HG03439 (cell line): ENCODE results near the gene SEMA3G.

Experiments
- ATAC-seq: cut with Tn5 transposase; IDR thresholded peaks from one replicate; pipeline ENCODE4 v1.9.1; 2021; ENCODE audit warnings: mild to moderate bottlenecking, moderate library complexity; ENCODE audit not compliant: unreplicated experiment

Gene SEMA3G

DNA sequence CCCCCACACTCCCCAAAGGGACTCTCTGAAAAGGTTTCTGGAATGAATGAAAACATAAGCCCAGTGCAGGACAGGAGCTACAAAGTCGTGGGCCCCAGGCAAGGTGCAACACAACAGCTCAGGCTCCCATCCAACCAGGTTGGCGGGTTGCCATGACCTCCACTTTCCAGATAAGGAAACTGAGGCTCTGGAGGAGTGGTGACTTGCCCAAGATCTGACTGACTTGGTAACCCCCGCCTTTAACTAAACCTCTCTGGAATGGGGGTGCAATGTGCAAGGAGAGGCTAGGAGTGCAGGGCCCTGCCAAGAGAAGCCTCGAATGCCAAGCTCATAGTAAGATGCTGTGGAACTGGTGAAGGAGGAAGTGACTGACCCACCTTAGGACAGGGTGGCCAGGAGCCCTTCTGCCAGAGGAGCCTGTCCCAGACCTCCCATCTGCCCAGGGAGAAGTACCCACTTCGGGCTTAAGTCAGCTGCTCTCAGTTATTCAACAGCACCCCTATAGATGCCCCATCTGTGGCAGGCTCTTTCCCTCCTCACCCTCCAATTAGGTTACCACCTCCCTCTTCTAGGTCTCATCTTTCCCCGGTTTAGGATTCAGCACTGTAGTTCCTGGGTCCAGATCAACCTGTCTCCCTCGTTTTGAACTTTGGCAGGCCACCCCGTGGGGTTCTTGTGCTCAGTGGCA is 9.5 kb upstream of the SEMA3G start:
- no peak for ATAC-seq

DNA sequence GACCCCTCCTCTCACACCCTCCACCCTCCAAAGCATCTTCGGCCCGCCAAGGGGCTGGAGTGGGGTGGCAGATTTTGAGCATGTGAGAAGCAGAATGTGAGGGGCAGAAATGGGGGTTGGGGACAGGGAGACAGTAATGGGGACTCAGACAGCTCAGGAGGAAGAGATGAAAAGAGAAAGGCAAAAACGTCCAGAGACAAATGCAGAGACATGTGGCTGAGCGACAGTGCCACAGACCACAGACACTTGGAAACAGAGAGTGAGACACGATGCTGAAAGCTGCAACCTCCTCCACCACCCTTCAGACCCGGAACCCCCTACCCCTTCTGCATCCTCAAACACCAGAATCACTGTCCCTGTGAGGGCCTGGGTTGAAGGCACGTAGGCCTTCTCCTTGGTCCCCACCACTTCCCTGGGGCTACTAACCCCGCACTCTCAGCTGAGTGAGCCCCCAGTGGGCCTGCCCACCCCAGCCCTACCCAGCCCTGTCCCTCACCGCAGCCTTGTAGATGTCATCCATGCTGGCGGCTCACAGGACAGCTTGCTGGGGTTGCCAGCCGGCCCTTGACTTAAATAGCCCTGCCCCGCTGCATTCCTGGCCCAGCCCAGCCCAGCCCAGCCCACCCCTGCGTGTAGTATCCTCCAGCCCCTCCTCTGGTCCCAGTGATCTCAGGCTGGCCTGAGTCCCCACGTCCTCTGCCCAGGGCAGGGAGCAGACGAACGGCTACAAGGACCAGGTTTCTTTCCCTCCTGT is 8.8 kb upstream of the SEMA3G start, which contains the start of gene TNNC1:
Gene TNNC1, minus strand, starts transcription at position 546 of the 754 bp plus-strand sequence. Its CDS starts 26 bp downstream, at position 520.
- no peak for ATAC-seq

DNA sequence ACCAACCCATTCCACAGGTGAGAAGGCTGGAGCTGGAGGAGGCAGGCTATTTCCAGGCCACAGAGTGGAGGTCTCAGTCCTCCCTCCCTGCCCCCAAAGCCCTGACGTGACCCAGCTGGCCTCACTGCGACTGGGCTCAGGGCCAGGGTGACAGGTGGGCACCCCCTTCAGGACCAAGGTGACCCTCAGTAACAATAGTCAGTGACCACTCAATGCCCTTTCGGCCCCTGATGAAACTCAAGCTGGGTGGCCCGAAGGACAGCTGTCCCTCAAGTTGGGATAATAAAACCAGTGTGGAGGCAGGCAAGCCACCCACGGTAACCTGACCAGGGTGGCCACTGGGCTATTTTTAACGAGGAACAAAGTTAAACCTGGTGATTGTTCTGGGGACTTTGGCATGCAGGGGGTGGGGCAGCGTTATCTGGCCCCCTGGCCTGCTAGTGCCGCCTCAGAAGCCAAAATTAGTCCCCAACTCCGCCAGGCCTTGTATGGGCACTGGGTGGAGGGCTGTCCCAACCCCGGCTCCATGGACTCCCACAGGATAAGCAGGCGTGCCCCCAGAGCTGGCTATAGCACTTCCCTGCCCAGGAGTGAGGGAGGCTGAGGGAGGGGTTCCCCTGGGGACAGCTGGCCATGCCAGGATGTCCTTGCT is 7.8 kb upstream of the SEMA3G start:
- no peak for ATAC-seq

DNA sequence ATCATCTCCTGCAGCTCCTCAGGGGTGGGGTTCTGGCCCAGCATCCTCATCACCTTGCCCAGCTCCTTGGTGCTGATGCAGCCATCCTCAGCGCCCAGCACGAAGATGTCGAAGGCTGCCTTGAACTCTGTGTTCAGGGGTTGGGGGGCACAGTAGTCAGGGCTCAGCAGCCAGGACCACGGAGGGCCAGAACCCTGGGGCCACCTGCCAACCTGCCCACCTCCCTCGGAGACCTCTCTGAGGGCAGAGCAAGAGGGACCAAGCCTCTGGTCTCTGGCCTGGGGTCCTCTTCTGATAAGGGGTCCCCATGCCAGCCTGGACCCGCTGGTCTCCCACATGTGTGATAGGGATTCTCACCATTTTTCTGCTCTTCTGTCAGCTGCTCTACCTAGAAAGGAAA is 7.2 kb upstream of the SEMA3G start:
- ATAC-seq: no peak

DNA sequence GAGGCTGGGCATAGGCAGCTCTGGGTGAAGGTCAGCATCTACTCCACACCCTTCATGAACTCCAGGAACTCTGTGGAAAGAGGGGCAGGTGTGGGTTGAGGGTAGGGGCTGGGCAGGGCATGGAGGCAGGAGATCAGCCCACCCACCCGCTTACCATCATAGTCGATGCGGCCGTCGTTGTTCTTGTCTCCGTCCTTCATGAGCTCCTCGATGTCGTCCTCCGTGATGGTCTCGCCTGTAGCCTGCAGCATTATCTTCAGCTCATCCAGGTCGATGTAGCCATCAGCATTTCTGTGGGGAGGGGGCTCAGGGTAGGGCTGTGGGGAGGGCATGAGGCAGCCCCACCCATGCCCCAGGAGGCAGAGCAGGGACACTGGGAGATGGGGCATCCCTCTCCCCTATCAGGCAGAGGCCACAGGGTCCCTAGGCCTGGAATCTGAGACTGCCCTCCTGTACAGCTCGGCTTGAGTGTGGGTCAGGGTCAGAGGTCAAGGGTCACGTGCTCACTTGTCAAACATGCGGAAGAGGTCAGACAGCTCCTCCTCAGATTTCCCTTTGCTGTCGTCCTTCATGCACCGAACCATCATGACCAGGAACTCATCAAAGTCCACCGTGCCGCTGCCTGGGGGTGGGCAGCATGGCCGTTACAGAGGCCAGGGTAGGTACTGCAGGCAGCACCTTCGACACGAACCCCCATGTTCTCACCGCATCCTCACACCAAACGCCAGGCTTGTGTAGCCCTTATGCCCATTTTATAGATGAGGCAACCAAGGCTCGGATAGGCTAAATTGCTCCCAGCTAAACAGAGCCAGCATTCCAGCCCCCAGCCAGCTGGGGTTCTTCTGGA is 6.6 kb upstream of the SEMA3G start:
- no peak for ATAC-seq

DNA sequence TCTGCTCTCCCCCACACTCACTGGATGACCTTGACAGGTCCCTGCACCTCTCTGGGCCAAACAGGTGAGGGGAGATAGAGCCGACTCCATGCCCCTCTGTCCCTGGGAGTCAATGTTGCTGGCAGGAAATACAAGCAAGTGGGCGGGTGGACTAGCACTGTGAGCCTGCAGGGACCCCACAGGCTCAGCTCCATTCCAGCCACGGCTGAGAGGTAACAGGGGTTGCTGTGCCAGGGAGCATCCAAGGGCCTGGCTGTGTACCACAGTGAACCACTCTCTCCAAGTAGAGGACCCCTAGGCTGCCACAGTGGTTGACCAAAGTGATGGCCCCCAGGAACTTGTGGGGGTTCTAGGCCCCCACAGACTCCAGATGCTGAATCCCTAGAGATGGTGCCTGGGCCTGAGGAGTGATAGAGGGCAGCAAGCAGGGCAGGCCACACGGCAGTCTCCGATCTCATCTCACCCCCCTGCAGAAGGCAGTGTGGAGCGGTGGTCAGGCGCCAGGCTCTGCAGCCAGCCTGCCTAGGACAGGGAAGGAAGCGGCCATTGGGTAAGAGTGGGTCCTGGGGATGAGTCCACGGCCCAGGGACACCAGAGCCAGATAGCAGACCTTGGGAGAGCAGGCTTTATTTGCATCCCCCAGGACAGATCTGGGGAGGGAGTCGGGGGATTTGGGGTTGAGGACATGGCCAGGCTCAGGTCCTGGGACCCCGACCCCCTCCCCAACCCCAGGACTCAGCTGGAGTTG is 5.8 kb upstream of the SEMA3G start:
- ATAC-seq: no peak

DNA sequence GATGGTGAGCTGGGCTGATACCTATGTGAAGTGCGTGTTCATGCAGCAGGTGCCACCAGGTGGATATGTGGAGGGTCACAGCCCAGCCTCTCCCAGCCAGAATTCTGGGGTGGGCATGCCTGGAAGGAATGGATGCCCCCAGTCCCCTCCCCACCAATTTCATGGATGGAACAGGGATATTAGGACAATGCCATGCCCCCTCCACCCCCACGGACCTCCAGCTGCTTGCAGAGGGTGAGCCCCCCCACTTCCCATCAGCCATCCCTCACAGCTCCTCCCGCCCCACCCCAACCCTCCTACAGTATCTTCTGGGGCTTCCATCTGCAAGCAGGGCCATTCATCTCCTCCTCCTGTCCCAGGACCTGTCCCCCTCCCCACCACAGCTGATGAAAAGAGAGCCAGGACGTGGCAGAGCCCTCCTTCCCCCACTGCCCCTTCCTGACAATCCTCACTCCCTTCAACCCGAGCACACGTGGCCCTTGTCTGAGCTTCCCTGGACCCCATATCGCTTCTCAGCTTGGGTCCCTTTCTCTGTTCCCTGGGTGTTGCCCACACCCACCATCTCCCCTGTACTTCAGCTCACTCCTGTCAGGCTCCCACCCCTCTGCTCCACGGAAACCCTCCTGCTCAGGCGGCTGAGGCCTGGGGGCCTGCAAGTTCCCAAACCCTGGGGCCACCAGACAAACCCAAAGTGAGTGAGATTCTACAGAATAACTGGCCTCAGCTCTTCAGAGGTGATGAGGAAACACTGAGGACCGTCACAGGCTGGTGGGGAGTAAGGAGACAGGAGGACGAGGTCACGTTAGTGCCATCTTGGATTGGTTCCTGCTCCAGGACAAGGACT is 2.8 kb upstream of the SEMA3G start:
- no peak for ATAC-seq

DNA sequence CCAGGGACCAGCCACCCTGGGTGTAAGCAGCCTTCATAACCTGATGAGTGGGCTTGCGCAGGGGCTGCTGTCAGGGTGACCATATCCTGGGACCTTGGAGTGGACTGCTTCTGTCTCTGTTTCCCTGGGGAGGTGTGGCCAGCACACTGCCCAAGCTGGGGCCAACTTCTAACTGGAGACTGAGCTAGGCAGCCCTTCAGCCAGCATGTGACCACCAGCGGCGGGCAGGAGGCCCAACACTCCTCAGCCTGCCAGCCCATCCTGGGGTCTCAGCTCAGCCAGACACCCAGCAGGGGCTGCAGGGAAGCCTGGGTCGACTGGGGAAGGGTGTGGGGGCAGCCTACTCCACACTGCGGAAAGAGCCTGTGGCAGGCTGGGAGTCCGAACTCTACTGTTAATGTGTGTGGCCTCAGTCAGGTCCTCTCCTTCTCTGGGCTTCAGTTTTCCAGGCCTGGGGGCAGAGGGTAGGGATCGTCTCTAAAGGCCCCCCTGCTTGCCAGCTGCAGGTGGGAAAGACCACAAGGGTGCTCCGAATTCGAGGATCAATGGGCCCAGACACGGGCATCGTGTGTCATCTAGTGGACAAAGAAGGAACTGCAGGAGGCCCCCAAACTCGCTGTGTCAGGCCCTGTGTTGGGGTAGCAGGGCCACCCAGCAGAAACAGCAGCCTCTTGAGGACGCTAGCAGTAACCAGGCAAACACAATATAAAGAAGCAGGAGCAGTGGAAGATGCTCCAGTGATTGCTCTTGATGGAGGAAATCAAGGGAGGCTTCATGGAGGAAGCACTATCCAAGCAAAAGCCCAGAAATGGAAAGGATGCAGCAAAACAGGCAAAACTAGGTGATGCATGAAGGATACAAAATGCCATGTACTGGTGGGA is 2.0 kb upstream of the SEMA3G start:
- no peak for ATAC-seq

DNA sequence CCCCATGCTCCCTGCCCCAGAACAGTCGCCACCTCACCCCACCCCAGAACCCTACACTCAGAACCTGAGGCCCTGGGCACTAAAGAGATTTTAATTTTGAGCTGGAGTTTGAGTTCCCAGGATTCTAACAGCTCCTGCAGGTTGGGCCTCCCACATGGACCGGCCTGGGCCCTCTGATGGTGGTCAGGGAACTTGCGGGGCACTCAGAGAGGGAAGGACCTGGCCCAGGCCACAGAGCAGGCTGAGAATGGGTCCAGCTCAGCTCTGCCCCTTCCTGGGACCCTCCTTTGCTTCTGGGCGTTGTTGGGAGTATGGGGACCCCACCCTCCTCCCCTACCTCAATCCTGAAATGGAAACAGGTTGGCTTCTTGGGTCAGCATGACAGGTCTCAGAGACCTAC is 1.1 kb upstream of the SEMA3G start:
- no peak for ATAC-seq

DNA sequence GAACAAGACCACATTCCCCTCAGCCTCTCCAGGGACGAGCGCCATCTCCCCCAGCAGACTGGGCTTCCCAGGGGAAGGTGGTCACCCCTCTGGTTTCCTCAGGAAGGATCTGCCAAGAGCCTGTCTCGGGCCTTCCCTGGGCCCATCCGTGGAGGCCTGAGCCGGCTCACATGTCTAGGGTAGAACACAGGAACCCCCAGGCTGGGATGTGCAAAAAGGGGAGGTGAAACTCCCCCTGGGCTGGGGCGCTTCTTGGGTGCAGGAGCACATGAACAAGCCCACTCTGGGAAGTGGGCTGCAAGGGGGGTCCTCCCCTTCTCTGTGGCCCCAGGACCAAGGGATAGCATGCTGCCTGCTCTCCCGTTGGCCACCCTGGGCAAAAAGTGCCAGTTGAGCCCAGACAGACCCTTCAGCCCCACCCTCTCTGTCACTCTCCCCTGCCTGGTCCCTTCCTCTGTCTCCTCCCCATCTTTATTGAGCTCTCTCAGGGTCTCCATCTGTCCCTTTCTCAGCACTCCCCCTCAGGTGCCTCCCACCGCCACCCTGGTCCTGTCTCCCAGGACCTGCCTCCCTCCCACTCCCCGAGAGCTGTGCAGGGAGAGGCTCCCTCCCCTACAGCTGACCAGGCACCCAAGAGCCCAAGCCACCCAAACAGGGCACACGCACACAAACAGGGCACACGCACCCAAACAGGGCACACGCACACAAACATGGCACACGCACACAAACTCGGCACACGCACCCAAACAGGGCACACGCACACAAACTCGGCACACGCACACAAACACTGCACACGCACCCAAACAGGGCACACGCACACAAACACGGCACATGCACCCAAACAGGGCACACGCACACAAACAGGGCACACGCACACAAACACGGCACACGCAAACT is 864 bp downstream of the SEMA3G start:
- no peak for ATAC-seq

DNA sequence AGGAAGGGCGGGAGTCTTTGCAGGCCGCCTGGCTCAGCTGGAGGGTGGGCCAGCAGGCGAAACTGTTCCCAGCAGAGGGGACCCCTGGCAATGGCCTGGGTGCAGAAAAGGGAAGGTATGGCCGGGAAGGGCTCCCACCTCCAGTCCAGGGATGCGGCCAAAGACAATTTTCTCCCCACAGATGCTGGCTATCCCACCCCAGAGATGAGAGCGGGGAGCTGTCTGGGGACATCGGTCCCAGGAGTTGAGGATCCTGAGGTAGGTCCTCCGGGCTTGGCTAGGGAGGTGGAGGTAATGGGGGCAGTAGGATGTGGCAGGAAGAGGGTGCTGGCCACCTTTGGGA is 1.7 kb downstream of the SEMA3G start:
- no peak for ATAC-seq

DNA sequence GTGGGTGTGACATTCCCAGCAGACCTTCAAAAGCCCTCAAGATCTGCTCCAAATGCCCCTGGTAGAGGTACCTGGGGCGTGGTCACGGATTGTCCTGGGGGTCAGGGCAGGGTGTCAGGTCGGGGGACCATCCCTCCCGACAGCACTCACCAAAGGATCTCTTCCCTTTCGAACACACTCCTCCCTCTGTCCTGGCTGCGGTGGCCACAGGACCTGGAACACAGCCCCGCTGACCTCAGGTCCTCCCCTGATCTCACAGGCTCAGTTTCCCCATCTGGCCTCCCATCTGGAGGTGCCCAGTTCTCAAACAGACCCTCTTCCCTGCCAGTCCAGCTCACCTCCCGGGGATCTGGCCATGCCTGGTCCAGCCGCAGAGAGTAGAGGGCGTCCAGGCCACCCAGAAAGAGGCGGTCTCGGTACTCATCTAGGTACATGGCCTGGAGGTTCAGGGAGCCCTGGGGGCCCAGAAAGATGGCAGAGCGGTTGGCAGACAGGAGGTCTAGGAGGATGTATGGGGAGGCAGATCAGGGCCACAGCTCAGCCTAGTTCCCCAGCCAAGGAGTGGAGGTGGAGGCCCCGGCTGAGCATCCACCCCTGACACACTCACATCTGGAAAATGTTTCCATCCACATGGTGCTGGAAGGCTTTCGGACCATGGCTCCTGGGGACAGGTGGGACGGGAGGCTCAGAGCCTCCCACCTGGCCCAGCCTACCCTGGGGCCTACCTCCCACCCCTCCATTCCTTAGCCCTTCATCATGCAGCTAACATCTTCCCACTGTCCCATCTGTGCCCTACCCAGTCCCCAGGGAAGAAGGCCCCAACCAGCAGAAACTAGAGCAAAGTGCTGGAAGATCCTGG is 2.3 kb downstream of the SEMA3G start:
- no peak for ATAC-seq

DNA sequence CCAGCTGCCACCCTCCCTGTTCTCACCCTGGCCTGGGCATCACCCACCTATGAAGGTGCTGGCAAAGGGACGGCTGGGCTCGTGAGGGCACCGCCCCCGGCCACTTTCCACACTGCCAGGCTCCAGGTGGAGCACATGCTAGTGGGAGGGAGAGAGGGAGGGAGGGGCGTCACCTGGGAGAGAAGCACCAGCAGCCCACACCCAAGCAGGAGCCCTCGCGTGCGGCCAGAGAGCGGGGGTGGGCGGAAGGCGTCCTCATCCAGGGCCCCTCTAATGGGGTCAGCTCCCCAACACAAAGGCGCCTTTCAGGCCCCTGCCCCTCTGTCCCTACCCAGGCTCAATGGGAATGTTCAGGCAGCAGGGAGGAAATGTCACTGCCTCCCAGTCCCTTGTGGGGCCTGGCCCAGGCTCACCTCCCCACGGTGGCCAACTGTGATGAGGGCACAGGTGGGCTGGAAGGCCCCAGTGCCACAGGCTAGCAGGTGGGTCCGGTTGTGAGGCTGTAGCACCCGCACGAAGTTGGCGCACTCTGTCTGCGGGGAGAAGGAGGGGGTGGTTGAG is 3.1 kb downstream of the SEMA3G start:
- no peak for ATAC-seq

DNA sequence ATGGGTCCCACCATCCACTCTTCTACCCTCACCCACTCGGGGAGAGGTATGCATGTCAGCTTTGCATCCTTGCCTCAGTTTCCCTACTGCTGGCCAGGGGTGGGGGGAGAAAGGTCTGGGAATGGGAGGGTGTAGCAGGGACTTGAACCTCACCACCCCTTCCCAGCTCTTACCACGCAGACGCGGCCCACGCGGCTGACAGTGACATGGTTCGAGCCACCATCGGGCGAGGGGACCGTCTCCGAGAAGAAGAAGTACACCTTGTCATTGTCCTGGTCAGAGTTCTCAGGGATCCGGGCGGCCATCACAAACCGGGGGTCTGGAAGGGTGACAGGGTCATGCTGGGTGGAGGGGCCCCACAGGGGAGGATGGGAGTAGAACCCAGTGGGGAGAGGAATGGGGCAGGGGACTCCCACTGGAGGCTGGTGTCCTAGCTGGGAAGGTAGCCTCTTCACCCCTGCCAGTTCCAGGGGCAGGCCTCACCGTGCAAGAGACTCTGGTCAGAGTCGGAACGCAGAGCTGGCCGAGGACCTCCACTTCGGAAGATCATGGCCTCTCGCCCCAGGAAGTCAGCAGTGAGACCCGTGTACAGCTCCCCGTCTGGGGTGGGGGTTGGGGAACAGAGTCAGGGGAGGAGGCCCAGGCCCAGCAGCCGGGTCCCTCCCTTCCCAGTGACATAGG is 3.7 kb downstream of the SEMA3G start:
- no peak for ATAC-seq

DNA sequence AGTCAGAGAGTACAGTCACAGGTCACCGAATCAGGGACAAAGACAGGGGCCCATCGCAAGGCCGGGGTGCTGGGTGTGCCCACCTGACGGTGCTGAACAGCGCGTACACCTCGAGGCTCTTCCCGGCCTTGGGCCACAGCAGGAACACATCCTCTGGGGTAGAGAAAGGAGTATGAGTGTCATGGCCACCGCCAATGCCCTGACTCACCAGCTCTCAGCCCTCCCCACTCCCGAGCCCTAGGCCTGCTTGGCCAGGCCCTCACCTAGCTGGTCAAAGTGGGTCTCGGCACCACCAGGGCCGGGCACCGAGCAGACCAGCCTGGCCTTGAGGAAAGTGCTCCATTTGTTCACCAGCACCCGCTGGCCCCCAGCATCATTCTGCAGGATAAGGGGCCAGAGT is 4.2 kb downstream of the SEMA3G start:
- no peak for ATAC-seq

DNA sequence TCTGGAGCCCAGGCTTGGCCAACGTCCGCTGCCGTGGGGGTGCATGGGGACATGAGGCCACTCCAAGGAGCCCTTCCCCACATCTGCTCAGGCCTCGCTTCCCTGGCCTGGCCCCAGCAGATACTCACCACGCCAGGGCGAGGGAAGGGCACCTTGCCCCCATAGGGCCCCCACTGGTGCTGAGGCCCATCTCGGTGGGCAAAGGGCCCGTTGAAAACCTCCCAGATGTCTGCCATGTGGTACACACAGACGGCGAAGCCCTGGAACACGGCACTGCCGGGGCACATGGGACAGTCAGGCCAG is 4.7 kb downstream of the SEMA3G start:
- no peak for ATAC-seq
